Left ventricle myocardium inferior (tissue), 1 donor: Measurements from ENCODE around the gene PNLIPRP2. TPM values are rescaled to one million over a fixed set of nuclear protein-coding genes. Genes with fewer than 3 reads are reported as not detected.

Experiments used
- DNase-seq: peaks from one replicate; pipeline ENCODE4 v3.0.0-alpha.2; 2020
- H3K27ac ChIP-seq: fragments of 200-600 bp; replicated peaks from 2 replicates; pipeline ENCODE4 v1.8.0; 2021
- H3K27me3 ChIP-seq: fragments of 200-600 bp; 2 replicates; pipeline ENCODE4 v1.8.0; 2021; ENCODE audit warnings: low read depth
- H3K36me3 ChIP-seq: fragments of 200-600 bp; 2 replicates; pipeline ENCODE4 v1.8.0; 2021
- H3K4me1 ChIP-seq: fragments of 200-600 bp; 2 replicates; pipeline ENCODE4 v1.8.0; 2021
- H3K4me3 ChIP-seq: fragments of 200-600 bp; 2 replicates; pipeline ENCODE4 v1.8.0; 2021; ENCODE audit warnings: mild to moderate bottlenecking, moderate library complexity
- H3K9me3 ChIP-seq: fragments of 200-600 bp; replicated peaks from 2 replicates; pipeline ENCODE4 v1.8.0; 2021
- intact Hi-C: fragments of 100-400 bp; cut with micrococcal nuclease; formaldehyde crosslinking; loops from one replicate; pipeline ENCODE4 v1.11.0; 2022
- total RNA-seq: library from RNA; stranded (reverse); fragmentation: NEBNext Ultra II Directional; extraction: Animal tissue kit (Norgen Biotek cat#: 25700); gene quantifications from one replicate; pipeline ENCODE4 v1.2.1, GENCODE V29; 2021
- TF ChIP-seq, protein P1 (sequence below): fragments of 200-600 bp; IDR thresholded peaks from 2 replicates; pipeline ENCODE4 v1.8.0; 2021; ENCODE audit warnings: antibody characterized with exemption, mild to moderate bottlenecking, borderline replicate concordance
- donor health status: DM: no; HTN: yes; CAD: no; lungs with severe emphysema.

The PNLIPRP2 gene
- total RNA-seq, 1 donor from 2014 or later: not detected

DNA sequence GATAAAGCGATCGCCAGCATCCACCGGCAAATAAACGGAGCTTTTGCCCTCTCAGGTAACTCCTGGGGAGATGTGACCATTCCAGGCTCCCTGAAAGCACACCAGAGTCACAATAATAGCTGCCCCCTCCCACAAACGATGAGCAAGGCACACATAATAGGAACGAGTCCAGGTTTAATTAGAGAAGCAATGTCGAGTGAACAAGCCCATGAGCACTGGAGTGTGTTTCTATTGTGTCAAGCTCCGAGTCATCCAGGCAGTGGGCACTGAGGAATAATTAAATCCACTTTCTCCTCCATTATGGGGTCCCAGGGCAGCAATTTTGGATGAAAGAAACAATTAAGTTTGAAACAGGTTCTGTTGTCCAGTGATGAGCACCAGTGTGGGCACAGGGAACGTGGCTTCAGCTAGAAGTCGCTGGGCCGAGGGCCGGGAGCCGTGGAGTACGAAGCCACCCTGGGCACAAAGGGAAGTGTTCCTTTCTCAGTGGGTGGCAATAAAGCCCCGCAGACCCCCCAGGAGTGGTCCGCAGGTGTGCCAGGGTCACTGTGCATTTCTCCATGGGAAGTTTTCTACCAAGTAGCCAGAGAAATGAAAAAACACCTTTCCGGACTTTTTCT, 12.0 kb downstream of the PNLIPRP2 start:
- intact Hi-C loops: no loop called here
- DNase-seq: no peak
- no peak overlapping the region for H3K27ac ChIP-seq
- H3K4me3 ChIP-seq: no peak overlapping the region
- H3K4me1 ChIP-seq: peaks cover under 1% of the 10 kb centered on the region
- H3K9me3 ChIP-seq: no peaks in the 10 kb centered on the region
- H3K36me3 ChIP-seq: no peaks in the 10 kb centered on the region
- TF ChIP-seq, protein P1, sequence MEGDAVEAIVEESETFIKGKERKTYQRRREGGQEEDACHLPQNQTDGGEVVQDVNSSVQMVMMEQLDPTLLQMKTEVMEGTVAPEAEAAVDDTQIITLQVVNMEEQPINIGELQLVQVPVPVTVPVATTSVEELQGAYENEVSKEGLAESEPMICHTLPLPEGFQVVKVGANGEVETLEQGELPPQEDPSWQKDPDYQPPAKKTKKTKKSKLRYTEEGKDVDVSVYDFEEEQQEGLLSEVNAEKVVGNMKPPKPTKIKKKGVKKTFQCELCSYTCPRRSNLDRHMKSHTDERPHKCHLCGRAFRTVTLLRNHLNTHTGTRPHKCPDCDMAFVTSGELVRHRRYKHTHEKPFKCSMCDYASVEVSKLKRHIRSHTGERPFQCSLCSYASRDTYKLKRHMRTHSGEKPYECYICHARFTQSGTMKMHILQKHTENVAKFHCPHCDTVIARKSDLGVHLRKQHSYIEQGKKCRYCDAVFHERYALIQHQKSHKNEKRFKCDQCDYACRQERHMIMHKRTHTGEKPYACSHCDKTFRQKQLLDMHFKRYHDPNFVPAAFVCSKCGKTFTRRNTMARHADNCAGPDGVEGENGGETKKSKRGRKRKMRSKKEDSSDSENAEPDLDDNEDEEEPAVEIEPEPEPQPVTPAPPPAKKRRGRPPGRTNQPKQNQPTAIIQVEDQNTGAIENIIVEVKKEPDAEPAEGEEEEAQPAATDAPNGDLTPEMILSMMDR: no peak
- H3K27me3 ChIP-seq: peaks cover 20% of the 10 kb centered on the region

DNA sequence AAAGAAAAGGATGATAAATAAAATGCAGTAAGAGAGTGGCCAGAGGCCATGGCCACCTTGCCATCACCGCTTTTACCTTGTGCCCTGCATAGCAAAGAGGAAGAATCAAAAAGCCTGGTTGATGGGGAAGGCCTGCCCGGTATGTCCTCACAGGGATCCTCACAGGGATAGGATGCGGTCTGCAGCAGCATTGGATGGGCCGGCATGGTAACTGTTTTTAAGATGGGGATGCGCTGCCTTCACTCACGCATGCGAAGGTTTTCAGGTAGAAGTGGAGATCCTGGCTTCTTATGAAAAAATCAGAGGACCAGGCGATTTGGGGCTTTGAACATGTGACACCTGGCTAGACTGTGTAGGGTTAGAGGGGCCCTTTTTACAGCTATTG, 12.5 kb downstream of the PNLIPRP2 start:
- Histone ChIP-seq H3K4me1 (no peaks in the 10 kb centered on the region), H3K27ac (no peak overlapping the region), H3K9me3 (no peaks in the 10 kb centered on the region), H3K36me3 (no peaks in the 10 kb centered on the region), H3K27me3 (peaks cover 19% of the 10 kb centered on the region), H3K4me3 (no peak overlapping the region)
- no peak for DNase-seq
- intact Hi-C loops: no loop called here
- TF ChIP-seq, protein P1: no peak

DNA sequence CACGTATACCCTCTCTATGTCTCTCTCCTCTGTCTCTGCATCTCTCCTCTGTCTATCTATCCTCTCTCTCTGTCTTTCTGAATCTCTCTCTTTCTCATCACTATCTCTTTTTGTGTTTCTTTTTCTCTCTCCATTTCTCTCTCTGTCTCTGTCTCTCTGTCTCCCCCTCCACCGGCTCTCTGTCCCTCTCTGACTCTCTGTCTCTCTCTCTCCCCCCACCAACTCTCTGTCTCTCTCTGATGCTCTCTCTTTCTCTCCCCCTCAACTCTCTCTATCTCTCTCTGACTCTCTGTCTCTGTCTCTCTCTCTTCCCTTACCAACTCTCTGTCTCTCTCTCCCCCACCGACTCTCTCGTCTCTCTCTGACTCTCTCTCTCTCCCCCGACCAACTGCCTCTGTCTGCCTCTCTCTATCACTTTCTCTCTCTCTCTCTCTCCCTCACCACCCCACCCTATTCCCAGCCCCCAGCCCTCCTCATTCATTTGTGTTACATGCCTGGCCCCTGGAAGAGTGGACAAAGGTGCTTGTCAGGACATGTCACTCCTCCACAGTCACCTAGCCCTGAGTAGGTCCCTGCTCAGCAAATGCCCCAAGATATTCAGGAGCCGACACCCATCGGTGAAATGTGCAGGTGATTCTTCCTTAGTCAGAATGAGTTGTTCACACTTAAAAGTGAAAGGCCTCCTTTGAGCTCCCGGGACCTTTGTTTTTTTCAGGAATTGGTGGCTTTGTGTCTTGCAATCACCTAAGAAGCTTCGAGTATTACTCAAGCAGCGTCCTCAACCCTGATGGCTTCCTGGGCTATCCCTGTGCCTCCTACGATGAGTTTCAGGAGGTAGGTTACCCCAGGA, 13.6 kb downstream of the PNLIPRP2 start:
- TF ChIP-seq, protein P1: no peak
- DNase-seq: no peak
- Histone ChIP-seq H3K27me3 (peaks cover 7% of the 10 kb centered on the region), H3K4me1 (no peaks in the 10 kb centered on the region), H3K9me3 (no peaks in the 10 kb centered on the region), H3K36me3 (no peaks in the 10 kb centered on the region), H3K4me3 (no peak overlapping the region), H3K27ac (no peak overlapping the region)
- intact Hi-C loops: no loop called here

DNA sequence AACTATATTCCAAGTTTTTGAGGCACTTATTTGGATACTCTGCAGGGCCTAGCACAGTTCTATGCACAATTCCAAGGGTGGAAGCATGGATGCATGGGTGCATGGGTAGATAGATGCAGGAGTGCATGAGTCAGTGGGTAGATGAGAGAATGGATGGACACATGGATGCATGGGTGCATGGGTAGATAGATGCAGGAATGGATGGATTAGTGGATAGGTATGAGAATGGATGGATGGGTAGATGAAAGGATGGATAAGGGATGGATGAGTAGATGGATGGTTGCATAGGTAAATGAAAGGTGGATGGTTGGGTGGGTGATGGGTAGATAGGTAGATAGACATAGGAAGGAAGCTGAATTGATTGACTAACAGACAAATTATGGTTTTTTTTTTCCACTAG, 15.6 kb downstream of the PNLIPRP2 start:
- Histone ChIP-seq H3K4me3 (no peak overlapping the region), H3K9me3 (peaks cover 12% of the 10 kb centered on the region), H3K27me3 (peaks cover 4% of the 10 kb centered on the region), H3K36me3 (no peaks in the 10 kb centered on the region), H3K27ac (no peak overlapping the region), H3K4me1 (no peaks in the 10 kb centered on the region)
- TF ChIP-seq, protein P1: no peak
- intact Hi-C loops: no loop called here
- DNase-seq: no peak

DNA sequence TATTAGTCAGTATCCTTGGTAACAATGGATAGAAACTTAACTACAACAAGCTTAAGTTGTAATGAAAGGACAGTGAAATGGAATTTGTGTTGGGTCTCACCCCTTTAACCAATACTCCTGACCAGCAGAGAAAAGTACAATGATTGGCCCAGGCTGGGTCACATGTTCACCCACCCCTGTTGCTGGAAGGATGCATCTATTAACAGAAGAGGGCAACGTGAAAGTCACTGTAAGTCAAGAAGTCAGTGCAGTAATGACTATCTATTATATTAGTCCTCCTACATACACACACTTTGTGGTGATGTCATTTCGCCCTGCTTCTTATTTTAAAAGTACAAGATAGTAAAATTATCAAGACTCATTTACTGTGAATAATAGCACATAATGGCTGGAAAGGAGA, 16.2 kb downstream of the PNLIPRP2 start:
- TF ChIP-seq, protein P1: no peak
- no peak for DNase-seq
- no peaks in the 10 kb centered on the region for H3K4me1 ChIP-seq
- H3K27ac ChIP-seq: no peak overlapping the region
- H3K27me3 ChIP-seq: peaks cover 4% of the 10 kb centered on the region
- intact Hi-C loops: no loop called here
- H3K4me3 ChIP-seq: no peak overlapping the region
- H3K9me3 ChIP-seq: peaks cover 12% of the 10 kb centered on the region
- H3K36me3 ChIP-seq: no peaks in the 10 kb centered on the region
